Adrenal gland (tissue), 12 donors: ENCODE data around the gene WWOX. TPM values are rescaled to one million over a fixed set of nuclear protein-coding genes. Genes with fewer than 3 reads are reported as not detected.

Source experiments
- DNase-seq, 7 donors: peaks; one replicate each; pipeline ENCODE4 v3.0.0-alpha.2; 2019 to 2020
- H3K27ac ChIP-seq, 5 donors: fragments of 200-600 bp; sonication (generic) in 4 of 5; 1 replicate in 3 of 5; 2 replicates in 2 of 5; pipeline versions ENCODE4 v1.5.1 to v1.8.0; 2016 to 2020; ENCODE audit warnings: mild to moderate bottlenecking in 1 of 5
- H3K27me3 ChIP-seq: fragments of 200-600 bp; 2 replicates; pipeline ENCODE4 v1.8.0; 2021
- H3K36me3 ChIP-seq, 2 donors: fragments of 200-600 bp; replicated peaks in 1 of 2; 1 replicate in 1 of 2; 2 replicates in 1 of 2; pipeline versions ENCODE4 v1.5.1 to v1.8.0; 2018 to 2022
- H3K4me1 ChIP-seq, 2 donors: fragments of 200-600 bp; replicated peaks in 1 of 2; 1 replicate in 1 of 2; 2 replicates in 1 of 2; pipeline versions ENCODE4 v1.5.1 to v1.8.0; 2018 to 2021
- H3K4me3 ChIP-seq, 4 donors: fragments of 200-600 bp; sonication (generic) in 3 of 4; one replicate each; pipeline ENCODE4 v1.5.1; 2016 to 2018
- H3K9me3 ChIP-seq, 3 donors: fragments of 200-600 bp; sonication (generic) in 1 of 3; replicated peaks in 1 of 3; 1 replicate in 2 of 3; 2 replicates in 1 of 3; pipeline versions ENCODE4 v1.5.1 to v1.8.0; 2016 to 2021
- POLR2A ChIP-seq, 2 donors: fragments of 450-650 bp; IDR thresholded peaks; one replicate each; pipeline ENCODE4 v1.6.1; 2017; ENCODE audit warnings: antibody characterized with exemption in 2 of 2, mild to moderate bottlenecking in 2 of 2, moderate library complexity in 1 of 2
- WGBS, 4 donors: extraction: QIAGEN DNeasy Blood & Tissue Kit in 2 of 4; methylation state at CpG; one replicate each; pipeline versions ENCODE4 v1.1.5 to v1.1.7; 2013 to 2017; 5-methylcytosine and 5-hydroxymethylcytosine counted together
- intact Hi-C, 2 donors: fragments of 100-400 bp; cut with DNase I; formaldehyde crosslinking; loops; one replicate each; pipeline versions ENCODE4 v1.14.1 to v1.15.0; 2022 to 2023
- polyA plus RNA-seq, 3 donors: library from polyadenylated mRNA; stranded (reverse); fragments of 200-250 nt in 2 of 3; fragments of 350-450 nt in 1 of 3; fragmentation: Illumina TruSeq in 1 of 3; extraction: RNeasy Lipid Tissue Mini Kit (QIAGEN cat#74804) in 1 of 3; gene quantifications; one replicate each; pipeline ENCODE4 v1.2.3, GENCODE V29; 2013 to 2014
- total RNA-seq, 9 donors: library from RNA; depleted of rRNA in 4 of 9; stranded (reverse); fragments of >200 nt in 4 of 9; fragments of 120-200 nt in 1 of 9; fragmentation: NEBNext Ultra II Directional in 1 of 9; extraction: Animal tissue kit (Norgen Biotek cat#: 25700) in 1 of 9; gene quantifications; one replicate each; pipeline versions ENCODE4 v1.1.0 to v1.2.4, GENCODE V29; 2013 to 2023
- TF ChIP-seq, protein P1 (sequence below), 6 experiments: fragments of 450-650 bp in 4 of 6; fragments of 200-600 bp in 2 of 6; sonication (generic) in 1 of 6; IDR thresholded peaks; 1 replicate in 5 of 6; 2 replicates in 1 of 6; pipeline versions ENCODE4 v1.5.1 to v1.8.0; 2016 to 2021; ENCODE audit warnings: antibody characterized with exemption in 6 of 6, mild to moderate bottlenecking in 2 of 6, moderate library complexity in 1 of 6
- donor health status: healthy with polysubstance abuse.
- donor health status: Bipolar disorder and iron deficiency.
- donor health status: DM: yes; HTN: yes; CAD: no.
- donor health status: DM: no; HTN: no; CAD: no.
- donor health status: DM: no; HTN: no; CAD: no.
- donor health status: DM: yes; HTN: yes; CAD: no.

WWOX gene
- total and polyA plus RNA-seq, 12 donors = 11.8 to 74.6 (median 20.5) TPM

DNA sequence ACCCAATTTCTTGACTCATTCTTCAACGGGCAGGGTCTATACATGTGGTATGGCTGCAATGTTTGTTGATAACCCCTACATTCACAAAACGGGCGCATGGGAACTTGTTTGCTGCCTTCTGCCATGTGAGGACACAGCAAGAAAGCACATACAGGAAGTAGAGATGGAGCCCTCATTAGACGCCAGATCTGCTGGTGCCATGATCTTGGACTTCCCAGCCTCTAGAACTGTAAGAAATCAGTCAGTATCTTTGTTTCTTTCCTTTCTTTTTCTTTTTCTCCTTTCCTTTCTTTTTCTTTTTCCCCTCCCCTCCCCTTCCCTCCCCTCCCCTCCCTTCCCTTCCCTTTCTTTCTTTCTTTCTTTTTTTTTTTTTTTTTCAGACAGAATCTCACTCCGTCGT is 165.2 kb downstream of the WWOX start:
- Histone ChIP-seq H3K4me1 (no peaks in the 10 kb centered on the region), H3K9me3 (no peaks in the 10 kb centered on the region), H3K27me3 (no peaks in the 10 kb centered on the region), H3K36me3 (no peaks in the 10 kb centered on the region), H3K27ac (no peak overlapping the region), H3K4me3 (no peak overlapping the region)
- DNase-seq = no peak
- TF ChIP-seq, protein P1, sequence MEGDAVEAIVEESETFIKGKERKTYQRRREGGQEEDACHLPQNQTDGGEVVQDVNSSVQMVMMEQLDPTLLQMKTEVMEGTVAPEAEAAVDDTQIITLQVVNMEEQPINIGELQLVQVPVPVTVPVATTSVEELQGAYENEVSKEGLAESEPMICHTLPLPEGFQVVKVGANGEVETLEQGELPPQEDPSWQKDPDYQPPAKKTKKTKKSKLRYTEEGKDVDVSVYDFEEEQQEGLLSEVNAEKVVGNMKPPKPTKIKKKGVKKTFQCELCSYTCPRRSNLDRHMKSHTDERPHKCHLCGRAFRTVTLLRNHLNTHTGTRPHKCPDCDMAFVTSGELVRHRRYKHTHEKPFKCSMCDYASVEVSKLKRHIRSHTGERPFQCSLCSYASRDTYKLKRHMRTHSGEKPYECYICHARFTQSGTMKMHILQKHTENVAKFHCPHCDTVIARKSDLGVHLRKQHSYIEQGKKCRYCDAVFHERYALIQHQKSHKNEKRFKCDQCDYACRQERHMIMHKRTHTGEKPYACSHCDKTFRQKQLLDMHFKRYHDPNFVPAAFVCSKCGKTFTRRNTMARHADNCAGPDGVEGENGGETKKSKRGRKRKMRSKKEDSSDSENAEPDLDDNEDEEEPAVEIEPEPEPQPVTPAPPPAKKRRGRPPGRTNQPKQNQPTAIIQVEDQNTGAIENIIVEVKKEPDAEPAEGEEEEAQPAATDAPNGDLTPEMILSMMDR (IDR thresholded peaks at IDR 0.05) = no peak
- no peak for TF ChIP-seq POLR2A (IDR thresholded peaks at IDR 0.05)
- intact Hi-C loops = no loop called here
- WGBS, 4 donors = 93 to 98% (median 97%) methylated on average over 6 of the region's 6 CpGs

DNA sequence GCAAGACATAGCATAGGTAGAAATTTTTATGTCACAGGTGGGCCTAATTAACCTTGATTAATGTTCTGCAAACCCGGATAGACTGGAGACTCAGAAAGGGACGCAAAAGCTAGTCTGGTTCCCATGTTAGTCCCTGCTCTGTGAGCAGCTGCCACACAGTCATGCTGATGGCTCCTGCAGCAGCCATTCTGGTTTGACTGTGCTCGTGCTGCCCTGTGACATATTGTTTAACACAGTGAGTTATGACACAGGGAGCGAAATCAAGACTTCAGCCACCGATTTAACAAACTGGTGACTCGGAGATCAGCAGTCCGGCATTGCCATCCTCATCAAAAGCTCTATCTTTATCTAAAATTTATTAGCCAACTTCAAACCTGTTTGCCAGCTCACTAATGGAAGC is 169.8 kb downstream of the WWOX start:
- intact Hi-C loops = no loop called here
- Histone ChIP-seq H3K27me3 (no peaks in the 10 kb centered on the region), H3K27ac (no peak overlapping the region), H3K4me3 (no peak overlapping the region), H3K4me1 (no peaks in the 10 kb centered on the region), H3K36me3 (no peaks in the 10 kb centered on the region), H3K9me3 (no peaks in the 10 kb centered on the region)
- TF ChIP-seq, protein P1 (IDR thresholded peaks at IDR 0.05) = no peak
- no peak for TF ChIP-seq POLR2A (IDR thresholded peaks at IDR 0.05)
- 78 to 88% (median 87%) methylated on average over 6 to 7 of the region's 7 CpGs for WGBS, 4 donors
- no peak for DNase-seq

DNA sequence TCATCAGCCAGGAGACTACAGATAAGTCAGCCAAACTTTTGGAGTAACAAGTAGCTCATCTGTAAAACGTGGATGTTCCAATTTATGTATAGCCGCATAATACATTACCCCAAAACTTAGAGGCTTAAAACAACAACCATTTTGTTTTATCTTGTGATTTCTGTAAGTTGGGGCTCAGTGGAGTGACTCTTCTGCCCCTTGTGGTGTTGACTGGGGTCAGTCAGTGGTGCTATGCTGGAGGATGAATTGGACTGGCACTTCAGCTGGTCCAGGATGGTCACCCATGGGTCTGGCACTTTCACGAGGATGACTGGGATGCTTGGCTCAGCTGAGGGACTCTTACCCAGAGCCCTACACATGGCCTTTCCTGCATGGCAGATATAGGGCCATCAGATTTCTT is 172.5 kb downstream of the WWOX start:
- intact Hi-C loops = no loop called here
- no peak overlapping the region for H3K4me3 ChIP-seq
- no peaks in the 10 kb centered on the region for H3K4me1 ChIP-seq
- H3K27me3 ChIP-seq = no peaks in the 10 kb centered on the region
- no peak for DNase-seq
- TF ChIP-seq POLR2A (IDR thresholded peaks at IDR 0.05) = no peak
- TF ChIP-seq, protein P1 (IDR thresholded peaks at IDR 0.05) = no peak
- H3K27ac ChIP-seq = no peak overlapping the region
- H3K9me3 ChIP-seq = no peaks in the 10 kb centered on the region
- 92 to 98% (median 95%) methylated on average over 2 to 3 of the region's 3 CpGs for WGBS, 4 donors
- no peaks in the 10 kb centered on the region for H3K36me3 ChIP-seq

DNA sequence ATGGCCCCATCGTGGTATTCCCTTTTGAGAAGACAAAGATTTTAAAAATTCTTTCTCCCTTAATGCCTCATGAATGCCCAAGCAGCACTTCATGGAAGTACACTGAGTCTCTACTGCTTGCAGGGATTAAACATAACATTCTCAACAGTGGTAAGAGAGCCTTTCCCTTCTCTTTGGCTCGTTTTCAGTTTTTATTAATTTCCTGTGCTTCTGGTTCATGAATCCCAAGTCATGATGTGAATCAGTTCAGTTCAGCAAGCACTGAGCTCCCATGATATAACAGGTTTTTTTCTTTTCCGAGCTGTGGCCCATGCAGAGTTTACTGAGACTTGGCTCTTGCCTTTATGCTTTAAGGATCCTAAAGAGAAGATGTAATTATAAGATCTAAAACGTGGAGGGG is 175.3 kb downstream of the WWOX start:
- Histone ChIP-seq H3K27ac (no peak overlapping the region), H3K27me3 (no peaks in the 10 kb centered on the region), H3K4me1 (no peaks in the 10 kb centered on the region), H3K36me3 (no peaks in the 10 kb centered on the region), H3K9me3 (no peaks in the 10 kb centered on the region), H3K4me3 (no peak overlapping the region)
- 73 to 85% (median 83%) methylated on average over 4 of the region's 4 CpGs for WGBS, 4 donors
- intact Hi-C loops = no loop called here
- no peak for TF ChIP-seq POLR2A (IDR thresholded peaks at IDR 0.05)
- TF ChIP-seq, protein P1 (IDR thresholded peaks at IDR 0.05) = no peak
- no peak for DNase-seq
